Tibial artery (tissue), 4 donors: ENCODE results near the gene PLIN1.

ENCODE experiments used
- DNase-seq, 2 donors: peaks; one replicate each; pipeline ENCODE4 v3.0.0-alpha.2; 2019
- H3K27ac ChIP-seq, 2 donors: fragments of 200-600 bp; sonication (generic) in 1 of 2; 1 replicate in 1 of 2; 2 replicates in 1 of 2; pipeline ENCODE4 v1.5.1; 2018 to 2019; ENCODE audit warnings: mild to moderate bottlenecking in 1 of 2
- H3K27me3 ChIP-seq, 2 donors: fragments of 200-600 bp; sonication (generic) in 1 of 2; one replicate each; pipeline versions ENCODE4 v1.5.1 to v1.6.0; 2016 to 2019
- H3K36me3 ChIP-seq, 3 donors: fragments of 200-600 bp; sonication (generic) in 2 of 3; one replicate each; pipeline ENCODE4 v1.5.1; 2016 to 2019; ENCODE audit warnings: mild to moderate bottlenecking in 2 of 3
- H3K4me1 ChIP-seq, 4 donors: fragments of 200-600 bp; sonication (generic) in 2 of 4; 1 replicate in 3 of 4; 2 replicates in 1 of 4; pipeline ENCODE4 v1.5.1; 2016 to 2019
- H3K4me3 ChIP-seq, 2 donors: fragments of 200-600 bp; sonication (generic) in 1 of 2; 1 replicate in 1 of 2; 2 replicates in 1 of 2; pipeline ENCODE4 v1.5.1; 2018 to 2019; ENCODE audit warnings: mild to moderate bottlenecking in 2 of 2
- H3K9me3 ChIP-seq, 3 donors: fragments of 200-600 bp; sonication (generic) in 1 of 3; one replicate each; pipeline ENCODE4 v1.5.1; 2016 to 2019
- intact Hi-C: fragments of 100-400 bp; cut with DNase I; formaldehyde crosslinking; loops from one replicate; pipeline ENCODE4 v1.15.0; 2023; ENCODE audit warnings: low total_unique reads
- TF ChIP-seq, protein P1 (sequence below), 2 experiments: fragments of 200-600 bp in 1 of 2; fragments of 450-650 bp in 1 of 2; IDR thresholded peaks; one replicate each; pipeline ENCODE4 v1.5.1; 2017 to 2019; ENCODE audit warnings: antibody characterized with exemption in 2 of 2, mild to moderate bottlenecking in 1 of 2, moderate library complexity in 1 of 2

PLIN1 gene

GRCh38 chr15:89656116-89656815 is 22.9 kb downstream of the PLIN1 start:
- H3K9me3 ChIP-seq = no peaks in the 10 kb centered on the region
- H3K27me3 ChIP-seq = no peaks in the 10 kb centered on the region
- intact Hi-C loops = no loop called here
- no peak overlapping the region for H3K27ac ChIP-seq
- TF ChIP-seq, protein P1, sequence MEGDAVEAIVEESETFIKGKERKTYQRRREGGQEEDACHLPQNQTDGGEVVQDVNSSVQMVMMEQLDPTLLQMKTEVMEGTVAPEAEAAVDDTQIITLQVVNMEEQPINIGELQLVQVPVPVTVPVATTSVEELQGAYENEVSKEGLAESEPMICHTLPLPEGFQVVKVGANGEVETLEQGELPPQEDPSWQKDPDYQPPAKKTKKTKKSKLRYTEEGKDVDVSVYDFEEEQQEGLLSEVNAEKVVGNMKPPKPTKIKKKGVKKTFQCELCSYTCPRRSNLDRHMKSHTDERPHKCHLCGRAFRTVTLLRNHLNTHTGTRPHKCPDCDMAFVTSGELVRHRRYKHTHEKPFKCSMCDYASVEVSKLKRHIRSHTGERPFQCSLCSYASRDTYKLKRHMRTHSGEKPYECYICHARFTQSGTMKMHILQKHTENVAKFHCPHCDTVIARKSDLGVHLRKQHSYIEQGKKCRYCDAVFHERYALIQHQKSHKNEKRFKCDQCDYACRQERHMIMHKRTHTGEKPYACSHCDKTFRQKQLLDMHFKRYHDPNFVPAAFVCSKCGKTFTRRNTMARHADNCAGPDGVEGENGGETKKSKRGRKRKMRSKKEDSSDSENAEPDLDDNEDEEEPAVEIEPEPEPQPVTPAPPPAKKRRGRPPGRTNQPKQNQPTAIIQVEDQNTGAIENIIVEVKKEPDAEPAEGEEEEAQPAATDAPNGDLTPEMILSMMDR (IDR thresholded peaks at IDR 0.05) = no peak
- peaks cover 0 to 15% (median 8%) of the 10 kb centered on the region in 4 donors for H3K4me1 ChIP-seq
- H3K36me3 ChIP-seq = peaks cover 0 to 11% (median 0%) of the 10 kb centered on the region in 3 donors
- DNase-seq = peak in 1 of 2 donors; percentile 3
- no peak overlapping the region for H3K4me3 ChIP-seq

GRCh38 chr15:89654847-89655805 is 24.0 kb downstream of the PLIN1 start, which contains the start of gene KIF7:
Gene KIF7, minus strand, starts transcription at chr15:89655467. Its CDS starts 2,537 bp downstream, at chr15:89652930.
- no peaks in the 10 kb centered on the region for H3K27me3 ChIP-seq
- H3K27ac ChIP-seq = peak within 1 kb of the TSS; percentile 72 to 73
- H3K4me1 ChIP-seq = peaks cover 0 to 15% (median 8%) of the 10 kb centered on the region in 4 donors
- peak within 1 kb of the TSS; percentile 62 to 89 for H3K4me3 ChIP-seq
- DNase-seq = peak in 1 of 2 donors; percentile 23
- intact Hi-C loops = no loop called here
- TF ChIP-seq, protein P1 (IDR thresholded peaks at IDR 0.05) = no peak
- H3K36me3 ChIP-seq = peaks cover 0 to 12% (median 0%) of the 10 kb centered on the region in 3 donors
- no peaks in the 10 kb centered on the region for H3K9me3 ChIP-seq

DNA sequence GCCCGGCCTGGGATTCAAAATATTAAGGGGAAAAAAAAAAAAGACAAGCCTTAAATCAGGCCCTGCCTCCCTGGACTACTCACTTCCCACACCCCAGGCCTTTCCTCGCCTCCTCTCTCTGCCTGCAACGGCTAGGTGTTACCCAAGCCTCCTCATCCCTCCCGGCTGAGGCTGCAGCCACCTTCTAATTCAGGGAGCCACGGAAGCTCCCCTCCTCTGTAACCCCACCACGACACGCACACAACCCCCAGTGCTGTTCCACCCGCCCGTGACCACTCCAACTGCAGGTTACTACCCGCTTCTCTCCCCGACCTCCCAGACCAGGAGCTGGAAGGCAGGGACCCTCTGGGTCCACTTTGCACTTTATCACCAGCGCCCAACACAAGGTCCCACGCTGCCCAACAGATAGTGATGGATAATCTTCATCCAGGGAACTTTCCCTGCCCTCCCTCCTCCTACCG is 24.8 kb downstream of the PLIN1 start:
- intact Hi-C loops = no loop called here
- H3K36me3 ChIP-seq = peaks cover 0 to 19% (median under 1%) of the 10 kb centered on the region in 3 donors
- H3K4me3 ChIP-seq = peak overlapping the region; percentile 62 to 89
- DNase-seq = peak; percentile 19 to 63
- peaks cover 0 to 15% (median 8%) of the 10 kb centered on the region in 4 donors for H3K4me1 ChIP-seq
- H3K27ac ChIP-seq = peak overlapping the region; percentile 72 to 73
- H3K27me3 ChIP-seq = no peaks in the 10 kb centered on the region
- no peaks in the 10 kb centered on the region for H3K9me3 ChIP-seq
- TF ChIP-seq, protein P1 (IDR thresholded peaks at IDR 0.05) = no peak

- DNase-seq = peak in 1 of 2 donors; percentile 1
- no peak overlapping the region for H3K27ac ChIP-seq
- intact Hi-C loops = no loop called here
- H3K4me1 ChIP-seq = peaks cover 0 to 15% (median 8%) of the 10 kb centered on the region in 4 donors
- TF ChIP-seq, protein P1 (IDR thresholded peaks at IDR 0.05) = no peak
- peaks cover 0 to 27% (median 8%) of the 10 kb centered on the region in 3 donors for H3K36me3 ChIP-seq
- no peaks in the 10 kb centered on the region for H3K9me3 ChIP-seq
- H3K4me3 ChIP-seq = no peak overlapping the region
- no peaks in the 10 kb centered on the region for H3K27me3 ChIP-seq
These were observed 25.6 kb downstream of the PLIN1 start for GRCh38 chr15:89653578-89653977.

DNA sequence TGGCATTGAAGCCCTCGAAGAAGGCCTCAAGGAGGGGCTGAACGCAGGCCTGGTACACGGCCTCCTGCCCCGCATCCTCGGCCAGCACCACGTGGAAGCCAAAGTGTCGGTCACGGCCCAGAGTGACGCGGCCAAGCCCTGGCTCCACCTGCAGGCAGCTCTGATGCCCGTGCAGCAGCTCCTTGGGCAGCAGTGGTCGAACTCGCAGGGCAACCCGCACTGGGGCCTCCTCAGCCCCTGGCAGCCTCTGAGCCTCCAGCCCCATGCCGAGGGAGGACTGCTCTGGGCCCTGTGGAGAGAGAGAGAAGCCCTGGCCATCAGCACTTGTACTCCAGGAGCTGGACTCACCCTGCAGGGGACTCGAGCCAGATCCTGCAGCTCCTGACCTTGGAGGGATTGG is 26.5 kb downstream of the PLIN1 start:
- H3K27me3 ChIP-seq = no peaks in the 10 kb centered on the region
- DNase-seq = peak; percentile 11 to 61
- TF ChIP-seq, protein P1 (IDR thresholded peaks at IDR 0.05) = no peak
- intact Hi-C loops = no loop called here
- H3K9me3 ChIP-seq = no peaks in the 10 kb centered on the region
- peaks cover 0 to 29% (median 9%) of the 10 kb centered on the region in 3 donors for H3K36me3 ChIP-seq
- no peak overlapping the region for H3K4me3 ChIP-seq
- H3K27ac ChIP-seq = no peak overlapping the region
- H3K4me1 ChIP-seq = peaks cover 0 to 15% (median 8%) of the 10 kb centered on the region in 4 donors
